Stomach (tissue), 4 donors: Measurements from ENCODE around the gene TSPAN32.

Experiments used
- EP300 ChIP-seq: sonication (generic); formaldehyde crosslinking; IDR thresholded peaks from one replicate; pipeline ENCODE4 v1.6.1; 2017; ENCODE audit warnings: antibody characterized with exemption
- POLR2A ChIP-seq, 4 donors: fragments of 450-650 bp; IDR thresholded peaks; one replicate each; pipeline ENCODE4 v1.6.1; 2016; ENCODE audit warnings: antibody characterized with exemption in 4 of 4, control low read depth in 2 of 4, mild to moderate bottlenecking in 1 of 4, moderate library complexity in 1 of 4
- POLR2AphosphoS5 ChIP-seq, 3 donors: sonication (generic); formaldehyde crosslinking; IDR thresholded peaks; one replicate each; pipeline ENCODE4 v1.6.1; 2016; ENCODE audit warnings: antibody characterized with exemption in 3 of 3
- TF ChIP-seq, protein P1 (sequence below), 7 experiments: fragments of 450-650 bp in 4 of 7; fragments of 200-600 bp in 3 of 7; sonication (generic) in 3 of 7; IDR thresholded peaks; one replicate each; pipeline ENCODE4 v1.5.1; 2016 to 2019; ENCODE audit warnings: antibody characterized with exemption in 7 of 7, control low read depth in 2 of 7, mild to moderate bottlenecking in 1 of 7

DNA sequence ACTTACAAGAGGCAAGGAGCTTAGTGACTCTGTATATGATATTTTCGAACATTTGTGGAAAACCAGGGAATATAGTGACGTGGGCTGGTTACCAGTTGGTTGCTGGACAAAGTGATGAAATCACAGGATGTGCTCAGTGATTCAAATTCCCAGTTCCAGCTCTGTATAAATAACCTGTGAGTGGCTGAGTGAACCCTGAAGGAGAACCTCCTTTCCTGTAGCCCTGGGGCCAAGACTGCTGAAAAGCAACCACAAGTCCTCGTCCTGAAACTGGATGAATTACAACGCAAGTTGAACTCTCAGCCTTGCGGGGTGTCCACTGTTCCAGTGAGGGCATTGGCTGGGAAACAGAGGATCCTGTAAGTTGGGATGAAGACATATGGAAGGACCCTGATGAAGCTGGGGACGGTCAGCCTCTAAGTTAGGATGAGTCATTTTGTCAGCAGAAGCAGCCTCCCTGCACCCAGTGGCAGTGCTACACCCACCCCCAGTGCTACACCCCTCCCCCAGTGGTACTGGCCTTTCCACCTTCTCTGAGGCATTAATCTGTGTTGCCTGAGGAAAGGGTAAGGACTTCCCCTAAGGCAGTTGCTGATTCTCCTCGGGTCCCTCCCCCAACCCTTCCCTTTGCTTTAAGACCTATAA, 53.3 kb downstream of the TSPAN32 start:
- TF ChIP-seq, protein P1, sequence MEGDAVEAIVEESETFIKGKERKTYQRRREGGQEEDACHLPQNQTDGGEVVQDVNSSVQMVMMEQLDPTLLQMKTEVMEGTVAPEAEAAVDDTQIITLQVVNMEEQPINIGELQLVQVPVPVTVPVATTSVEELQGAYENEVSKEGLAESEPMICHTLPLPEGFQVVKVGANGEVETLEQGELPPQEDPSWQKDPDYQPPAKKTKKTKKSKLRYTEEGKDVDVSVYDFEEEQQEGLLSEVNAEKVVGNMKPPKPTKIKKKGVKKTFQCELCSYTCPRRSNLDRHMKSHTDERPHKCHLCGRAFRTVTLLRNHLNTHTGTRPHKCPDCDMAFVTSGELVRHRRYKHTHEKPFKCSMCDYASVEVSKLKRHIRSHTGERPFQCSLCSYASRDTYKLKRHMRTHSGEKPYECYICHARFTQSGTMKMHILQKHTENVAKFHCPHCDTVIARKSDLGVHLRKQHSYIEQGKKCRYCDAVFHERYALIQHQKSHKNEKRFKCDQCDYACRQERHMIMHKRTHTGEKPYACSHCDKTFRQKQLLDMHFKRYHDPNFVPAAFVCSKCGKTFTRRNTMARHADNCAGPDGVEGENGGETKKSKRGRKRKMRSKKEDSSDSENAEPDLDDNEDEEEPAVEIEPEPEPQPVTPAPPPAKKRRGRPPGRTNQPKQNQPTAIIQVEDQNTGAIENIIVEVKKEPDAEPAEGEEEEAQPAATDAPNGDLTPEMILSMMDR (IDR thresholded peaks at IDR 0.05) = no peak
- TF ChIP-seq POLR2AphosphoS5 (IDR thresholded peaks at IDR 0.05) = no peak
- no peak for TF ChIP-seq POLR2A (IDR thresholded peaks at IDR 0.05)
- no peak for TF ChIP-seq EP300
